NCI-H128 (cell line): ENCODE results near the gene RCAN1.
"Not testable (repeated sequence)": the region's sequence is repeated elsewhere in the genome, so short reads cannot be mapped to it uniquely, and the experiment has no call there.

Experiments
- DNase-seq: peaks from one replicate; lab custom pipeline; 2025; ENCODE audit not compliant: unreplicated experiment; lab: John Stamatoyannopoulos, UW

The RCAN1 gene

GRCh38 chr21:34570313-34570712 lies 44.6 kb downstream of the RCAN1 start:
- no peak for DNase-seq

DNA sequence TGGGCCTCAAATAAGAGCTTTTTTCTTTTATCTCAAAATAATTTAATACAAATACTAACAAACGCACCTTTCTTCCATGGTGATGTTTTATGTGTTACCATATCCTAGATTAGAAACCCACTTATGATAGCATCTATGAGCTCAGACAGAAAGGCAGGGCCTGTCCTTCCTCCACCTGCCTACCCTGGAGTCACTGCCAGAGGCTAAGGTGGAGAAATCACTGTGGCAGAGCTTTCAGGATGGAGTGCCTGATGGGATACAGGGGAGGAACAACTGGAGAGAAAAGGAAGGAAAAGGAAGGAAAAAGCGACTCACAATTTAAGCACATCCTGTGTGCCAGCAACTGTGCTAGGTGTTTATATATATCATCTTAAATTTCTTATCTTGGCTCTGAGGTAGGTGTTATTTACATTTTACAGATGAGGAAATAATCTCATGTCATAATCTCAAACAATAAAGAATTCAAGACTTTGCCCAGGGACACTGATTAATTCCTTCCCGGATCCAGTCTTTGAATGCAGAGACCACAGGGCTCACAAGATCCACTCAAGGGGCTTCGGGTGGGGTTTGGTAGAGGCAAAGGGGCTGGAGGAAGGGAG lies 45.4 kb downstream of the RCAN1 start:
- no peak for DNase-seq

GRCh38 chr21:34568801-34569200 lies 46.1 kb downstream of the RCAN1 start:
- not testable (repeated sequence) for DNase-seq

GRCh38 chr21:34567604-34568155 lies 47.2 kb downstream of the RCAN1 start:
- DNase-seq = no peak

GRCh38 chr21:34565238-34565637 lies 49.7 kb downstream of the RCAN1 start:
- no peak for DNase-seq

DNA sequence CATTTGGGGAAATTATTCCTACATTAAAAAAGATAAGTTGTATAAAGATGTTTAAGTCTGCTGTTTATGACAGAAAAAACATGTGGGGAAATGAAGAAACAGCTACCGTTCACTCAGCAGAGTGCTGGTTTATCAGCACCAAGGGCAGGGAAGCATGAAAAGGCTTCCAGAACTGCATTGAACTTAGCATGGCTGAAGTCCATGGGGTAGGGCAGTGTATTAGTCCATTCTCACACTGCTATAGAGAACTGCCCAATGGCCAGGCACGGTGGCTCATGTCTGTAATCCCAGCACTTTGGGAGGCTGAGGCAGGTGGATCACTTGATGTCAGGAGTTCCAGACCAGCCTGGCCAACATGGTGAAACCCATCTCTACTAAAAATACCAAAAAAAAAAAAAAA lies 51.5 kb downstream of the RCAN1 start:
- DNase-seq = not testable (repeated sequence)

DNA sequence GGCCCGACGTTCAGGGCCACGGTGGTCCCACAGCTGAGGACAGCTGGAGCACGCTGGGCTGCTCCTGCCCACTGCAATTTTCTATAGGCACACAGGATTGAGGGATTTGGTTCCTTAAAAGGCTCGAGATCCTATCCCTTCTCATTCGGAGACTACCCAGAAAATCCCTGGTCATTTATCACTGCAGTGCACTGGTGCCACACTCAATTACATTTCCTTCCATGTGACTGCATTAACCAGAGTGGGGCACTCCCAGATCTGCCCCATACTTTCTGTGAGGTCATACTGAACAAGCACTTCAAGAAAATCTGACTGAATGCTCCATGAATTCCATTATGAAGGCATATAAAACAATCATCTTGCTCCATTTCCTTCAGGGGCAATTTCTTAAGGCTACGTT lies 53.1 kb downstream of the RCAN1 start:
- no peak for DNase-seq

DNA sequence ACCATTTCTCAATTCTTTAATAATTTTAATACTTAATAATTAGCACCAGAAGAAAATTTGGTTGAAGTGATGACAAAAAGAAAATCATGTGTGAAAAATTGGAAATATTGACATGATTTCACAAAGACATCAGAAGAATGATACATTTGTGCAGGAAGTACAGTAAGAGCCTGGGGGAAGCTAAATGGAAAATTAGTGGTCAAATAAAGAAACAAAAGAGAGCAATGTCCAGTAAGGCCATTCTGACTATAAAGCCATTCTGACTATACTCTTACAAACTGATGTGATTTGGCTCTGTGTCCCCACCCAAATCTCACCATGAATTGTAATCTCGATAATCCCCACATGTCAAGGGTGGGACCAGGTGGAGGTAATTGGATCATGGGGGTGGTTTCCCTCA lies 54.3 kb downstream of the RCAN1 start:
- DNase-seq = no peak

GRCh38 chr21:34560021-34560420 lies 54.9 kb downstream of the RCAN1 start:
- DNase-seq = no peak

DNA sequence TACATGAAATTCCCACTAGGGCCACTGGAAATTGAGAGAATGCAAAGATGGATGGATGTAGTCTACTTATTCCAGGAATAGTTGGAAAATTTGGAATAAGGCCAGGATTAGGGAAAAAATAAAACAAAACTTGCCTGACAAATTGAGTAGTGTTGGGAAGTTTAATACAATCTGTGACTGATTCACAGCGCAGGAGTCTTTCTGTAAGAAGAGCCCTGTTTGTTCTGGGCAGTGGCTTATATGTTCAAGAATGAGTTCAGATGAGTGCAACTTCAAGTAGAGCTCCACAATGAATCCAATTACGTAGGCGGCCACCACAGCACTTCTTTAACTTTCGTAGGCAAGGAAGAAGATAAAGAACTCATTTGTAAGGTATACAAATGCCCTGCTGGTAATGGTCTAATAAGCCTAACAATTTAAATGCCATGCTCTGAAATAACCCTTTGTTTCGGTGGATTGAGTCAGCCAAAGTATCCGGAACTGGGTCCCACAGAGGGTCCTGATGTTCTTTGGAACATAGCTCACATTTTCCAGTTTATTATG lies 55.8 kb downstream of the RCAN1 start:
- DNase-seq = no peak

- DNase-seq = no peak
These were observed 56.7 kb downstream of the RCAN1 start for GRCh38 chr21:34558166-34558565.

- DNase-seq = no peak
These were observed 57.7 kb downstream of the RCAN1 start for GRCh38 chr21:34557261-34557660.

DNA sequence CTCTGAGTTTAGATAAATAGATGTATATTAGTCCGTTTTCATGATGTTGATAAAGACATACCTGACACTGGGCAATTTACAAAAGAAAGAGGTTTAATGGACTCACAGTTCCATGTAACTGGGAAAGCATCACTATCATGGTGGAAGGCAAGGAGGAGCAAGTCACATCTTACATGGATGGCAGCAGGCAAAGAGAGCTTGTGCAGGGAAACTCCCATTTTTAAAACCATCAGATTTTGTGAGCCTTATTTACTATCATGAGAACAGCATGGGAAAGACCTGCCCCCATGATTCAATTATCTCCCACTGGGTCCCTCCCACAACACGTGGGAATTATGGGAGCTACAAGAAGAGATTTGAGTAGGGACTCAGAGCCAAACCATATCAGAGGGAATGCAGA lies 60.2 kb downstream of the RCAN1 start:
- not testable (repeated sequence) for DNase-seq

DNA sequence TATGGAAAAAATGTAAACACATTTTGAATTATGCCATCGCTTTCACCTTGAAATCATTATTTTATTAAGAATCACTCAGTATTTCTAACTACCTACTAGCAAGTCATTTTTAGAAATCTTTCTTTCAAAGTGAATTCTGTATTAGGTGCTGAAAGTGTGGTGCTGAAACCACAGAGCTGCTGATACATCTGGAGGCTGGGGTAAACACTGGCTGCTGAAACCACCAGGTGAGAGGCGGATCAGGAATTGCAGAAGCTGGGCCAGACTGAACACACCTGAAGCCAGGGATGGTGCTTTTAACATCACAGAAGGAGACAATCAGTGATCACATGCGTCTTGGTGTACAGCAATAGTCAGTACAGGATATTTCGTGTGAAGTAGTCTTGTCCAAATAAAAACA lies 60.7 kb downstream of the RCAN1 start:
- DNase-seq = no peak

- DNase-seq = no peak
These were observed 61.6 kb downstream of the RCAN1 start for GRCh38 chr21:34553151-34553952.

- no peak for DNase-seq
These were observed 62.4 kb downstream of the RCAN1 start for GRCh38 chr21:34552360-34553098.

GRCh38 chr21:34550182-34550799 lies 64.6 kb downstream of the RCAN1 start:
- no peak for DNase-seq

GRCh38 chr21:34548781-34549376 lies 66.0 kb downstream of the RCAN1 start:
- DNase-seq = no peak

DNA sequence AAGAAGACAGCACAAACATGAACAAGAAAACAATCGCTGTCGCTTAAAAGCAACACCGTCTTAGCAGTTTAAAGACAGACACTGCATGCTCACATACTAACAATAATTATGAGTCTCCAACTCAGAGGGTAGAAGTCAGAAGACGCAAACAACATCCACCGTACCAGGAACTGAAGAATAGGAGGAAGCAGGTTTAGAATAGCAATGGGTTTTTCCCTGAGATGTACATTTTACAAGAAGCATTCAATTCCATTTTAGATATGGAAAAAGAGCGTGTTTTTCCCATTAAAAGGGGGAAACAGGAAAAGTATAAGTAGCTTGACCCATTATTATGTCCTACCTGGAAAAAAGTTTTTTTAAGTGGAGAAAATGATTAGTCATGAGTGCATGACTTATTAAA lies 68.4 kb downstream of the RCAN1 start:
- no peak for DNase-seq

GRCh38 chr21:34545079-34545884 lies 69.6 kb downstream of the RCAN1 start:
- no peak for DNase-seq
